AG04450 (cell line): ENCODE data around the gene FMO3. TPM values are rescaled to one million over a fixed set of nuclear protein-coding genes. Genes with fewer than 3 reads are reported as not detected.

Source experiments
- CTCF ChIA-PET: fragments of 300-600, 350-600 bp; formaldehyde crosslinking; extraction: SDS; loops from one replicate; lab custom pipeline; 2022; ENCODE audit warnings: antibody characterized with exemption, inconsistent platforms; lab: Charles Lee
- POLR2A ChIA-PET: fragments of 350-600 bp; formaldehyde crosslinking; extraction: SDS; loops from one replicate; lab custom pipeline; 2021; ENCODE audit warnings: antibody characterized with exemption, inconsistent platforms; lab: Yijun Ruan, JAX
- DNase-seq: peaks from one replicate; pipeline ENCODE4 v3.0.0-alpha.2; 2011; ENCODE audit warnings: low read depth, low spot score
- H3K27ac ChIP-seq: one replicate; pipeline ENCODE4 v1.5.1; 2012; ENCODE audit warnings: low read depth, low read length, control low read depth
- H3K27me3 ChIP-seq: one replicate; pipeline ENCODE4 v1.6.0; 2012; ENCODE audit warnings: low read length; ENCODE audit not compliant: control insufficient read depth, insufficient read depth
- H3K4me3 ChIP-seq: 2 replicates; pipeline ENCODE4 v1.5.1; 2011; ENCODE audit warnings: mild to moderate bottlenecking, low read depth, low read length, control low read depth
- H3K9me3 ChIP-seq: 2 replicates; pipeline ENCODE4 v1.5.1; 2012; ENCODE audit warnings: low read length; ENCODE audit not compliant: control insufficient read depth, insufficient read depth
- polyA plus RNA-seq: library from polyadenylated mRNA; depleted of rRNA; stranded (reverse); fragments of >200 nt; gene quantifications from 2 replicates; pipeline ENCODE4 v1.2.3, GENCODE V29; 2011; rRNA removed
- small RNA-seq: library from RNA; depleted of rRNA; stranded (forward); fragments of <200 nt; gene quantifications from one replicate; pipeline ENCODE3, GENCODE V24; 2012; ENCODE audit warnings: low read depth; ENCODE audit not compliant: insufficient read length
- TF ChIP-seq, protein P1 (sequence below): IDR thresholded peaks from 2 replicates; pipeline ENCODE4 v1.5.1; 2011; ENCODE audit warnings: low read depth, low read length, control low read depth, inconsistent platforms

FMO3 gene
- polyA plus RNA-seq, 1 experiment: 3.0 TPM

DNA sequence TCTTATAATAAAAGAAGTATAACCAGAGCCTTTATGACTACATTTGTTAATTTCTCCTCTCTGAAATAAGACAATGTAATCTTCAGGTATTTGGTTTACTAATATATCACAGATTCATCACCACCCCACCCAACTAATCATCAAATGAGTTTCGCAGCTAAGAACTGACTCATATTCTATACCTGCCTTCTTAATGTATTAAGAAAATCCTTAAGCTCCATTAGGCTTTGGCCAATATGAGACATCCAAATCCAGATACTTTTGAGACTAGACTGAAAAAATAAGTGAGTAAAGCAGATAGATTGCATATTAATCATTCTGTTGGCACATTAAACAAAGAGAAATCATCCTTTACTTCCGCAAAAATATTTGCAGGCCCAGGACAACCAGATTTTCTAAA lies 75.7 kb downstream of the FMO3 start:
- Histone ChIP-seq H3K4me3 (no peak overlapping the region), H3K27ac (no peak overlapping the region), H3K27me3 (no peaks in the 10 kb centered on the region), H3K9me3 (peaks cover 4% of the 10 kb centered on the region; the same call in 1 of the 2 replicates)
- TF ChIP-seq, protein P1, sequence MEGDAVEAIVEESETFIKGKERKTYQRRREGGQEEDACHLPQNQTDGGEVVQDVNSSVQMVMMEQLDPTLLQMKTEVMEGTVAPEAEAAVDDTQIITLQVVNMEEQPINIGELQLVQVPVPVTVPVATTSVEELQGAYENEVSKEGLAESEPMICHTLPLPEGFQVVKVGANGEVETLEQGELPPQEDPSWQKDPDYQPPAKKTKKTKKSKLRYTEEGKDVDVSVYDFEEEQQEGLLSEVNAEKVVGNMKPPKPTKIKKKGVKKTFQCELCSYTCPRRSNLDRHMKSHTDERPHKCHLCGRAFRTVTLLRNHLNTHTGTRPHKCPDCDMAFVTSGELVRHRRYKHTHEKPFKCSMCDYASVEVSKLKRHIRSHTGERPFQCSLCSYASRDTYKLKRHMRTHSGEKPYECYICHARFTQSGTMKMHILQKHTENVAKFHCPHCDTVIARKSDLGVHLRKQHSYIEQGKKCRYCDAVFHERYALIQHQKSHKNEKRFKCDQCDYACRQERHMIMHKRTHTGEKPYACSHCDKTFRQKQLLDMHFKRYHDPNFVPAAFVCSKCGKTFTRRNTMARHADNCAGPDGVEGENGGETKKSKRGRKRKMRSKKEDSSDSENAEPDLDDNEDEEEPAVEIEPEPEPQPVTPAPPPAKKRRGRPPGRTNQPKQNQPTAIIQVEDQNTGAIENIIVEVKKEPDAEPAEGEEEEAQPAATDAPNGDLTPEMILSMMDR: no peak
- DNase-seq: no peak
- POLR2A ChIA-PET: no interaction called here
- CTCF ChIA-PET: no interaction called here

Small RNA genes lying within 50 kb of the gene (small RNA-seq; reads per million reads assigned to genes)
- gene MIR1295A: not detected

Other genes with a start within 250 kb of the FMO3 start
- not detected in 2 replicates for gene MROH9, start 155.4 kb upstream of the FMO3 start, polyA plus RNA-seq
- gene FMO2, start 94.4 kb downstream of the FMO3 start, polyA plus RNA-seq: 2.0 and 2.6 TPM in 2 replicates
- not detected in 2 replicates for gene FMO1, start 157.6 kb downstream of the FMO3 start, polyA plus RNA-seq
- gene FMO4, start 223.3 kb downstream of the FMO3 start, polyA plus RNA-seq: 0.46 and 1.2 TPM in 2 replicates